Activated B cell treated with CpG ODN at 0.5 μM for 24 hours (primary cell): ENCODE measurements around the gene DUOXA2. TPM values are rescaled to one million over a fixed set of nuclear protein-coding genes. Genes with fewer than 3 reads are reported as not detected.

ENCODE experiments used
- ATAC-seq: fragments of 200-7000 bp; cut with Tn5 transposase; one replicate; pipeline ENCODE4 v1.10.0; 2021; ENCODE audit warnings: low read depth, mild to moderate bottlenecking, moderate library complexity
- CTCF ChIA-PET: fragments of 350-600 bp; sonication (Branson Sonifier 250); formaldehyde crosslinking; loops from one replicate; lab custom pipeline; 2021; ENCODE audit warnings: antibody characterized with exemption; lab: Charles Lee
- POLR2A ChIA-PET: fragments of 350-600 bp; sonication (Branson Sonifier 250); formaldehyde crosslinking; loops from one replicate; lab custom pipeline; 2021; ENCODE audit warnings: antibody characterized with exemption; lab: Charles Lee
- DNase-seq: peaks from one replicate; pipeline ENCODE4 v3.0.0; 2022
- H3K27ac Mint-ChIP-seq: one replicate; pipeline ENCODE4 v1.8.0; 2020; ENCODE audit warnings: mixed read lengths
- H3K27me3 Mint-ChIP-seq: one replicate; pipeline ENCODE4 v1.8.0; 2021; ENCODE audit warnings: mixed read lengths
- H3K36me3 Mint-ChIP-seq: one replicate; pipeline ENCODE4 v1.8.0; 2021; ENCODE audit warnings: low read depth, mixed read lengths
- H3K4me1 Mint-ChIP-seq: one replicate; pipeline ENCODE4 v1.8.0; 2021; ENCODE audit warnings: mixed read lengths
- H3K4me3 Mint-ChIP-seq: one replicate; pipeline ENCODE4 v1.8.0; 2020; ENCODE audit warnings: mild to moderate bottlenecking, mixed read lengths
- H3K9me3 Mint-ChIP-seq: one replicate; pipeline ENCODE4 v1.8.0; 2020; ENCODE audit warnings: mixed read lengths
- CTCF ChIP-seq: fragments of 200-600 bp; IDR thresholded peaks from one replicate; pipeline ENCODE4 v1.8.0; 2022; ENCODE audit warnings: antibody characterized with exemption, mild to moderate bottlenecking
- intact Hi-C: fragments of 100-400 bp; cut with micrococcal nuclease; formaldehyde crosslinking; loops from one replicate; pipeline ENCODE4 v1.15.1; 2024
- total RNA-seq: library from RNA; stranded (reverse); gene quantifications from 2 replicates; pipeline ENCODE4 v1.2.3, GENCODE V29; 2022

DUOXA2 gene
- total RNA-seq, 1 donor from 2014 or later = not detected

DNA sequence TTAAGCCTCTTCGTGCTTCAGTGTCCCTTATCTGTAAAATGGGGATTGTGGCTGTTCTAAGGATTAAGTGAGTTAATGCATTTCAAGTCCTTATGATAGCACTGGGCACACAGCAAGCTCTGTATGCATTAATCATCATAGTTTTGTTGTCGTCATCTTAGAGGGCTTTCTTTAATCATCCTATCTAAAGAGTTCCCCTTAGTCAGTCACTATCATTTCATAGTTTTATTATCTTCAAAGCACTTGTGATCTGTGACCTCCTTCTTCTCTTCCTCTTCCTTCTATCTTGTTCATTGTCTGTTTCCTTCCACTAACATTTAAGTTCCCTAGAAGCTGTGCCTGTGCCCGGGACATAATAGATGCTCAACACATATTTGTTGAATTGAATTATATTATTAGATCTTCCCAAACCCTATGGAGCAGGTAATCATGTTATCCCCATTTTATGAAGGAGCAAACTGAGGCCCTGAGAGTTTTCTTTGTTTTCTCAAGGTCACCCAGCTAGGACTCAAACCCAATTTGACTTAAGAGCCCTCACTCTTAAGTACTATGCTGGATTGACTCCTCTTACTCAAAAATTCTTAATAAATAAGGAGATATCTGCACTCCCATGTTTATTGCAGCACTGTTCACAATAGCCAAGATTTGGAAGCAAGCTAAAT is 24.3 kb upstream of the DUOXA2 start:
- ChIA-PET CTCF (no interaction called here), POLR2A (interaction anchor here (0.6 kb wide), 1 partner anchor 238 kb away, joined by 11 read pairs; no protein-coding TSS in a partner anchor)
- DNase-seq (no peak), ATAC-seq (no peak)
- no peak overlapping the region for H3K27ac Mint-ChIP-seq
- no peaks in the 10 kb centered on the region for H3K4me1 Mint-ChIP-seq
- intact Hi-C loops = no loop called here
- peaks cover 26% of the 10 kb centered on the region for H3K27me3 Mint-ChIP-seq
- H3K36me3 Mint-ChIP-seq = no peaks in the 10 kb centered on the region
- TF ChIP-seq CTCF = no peak
- no peaks in the 10 kb centered on the region for H3K9me3 Mint-ChIP-seq
- H3K4me3 Mint-ChIP-seq = no peak overlapping the region

GRCh38 chr15:45091161-45091560 is 23.0 kb upstream of the DUOXA2 start:
- H3K27ac Mint-ChIP-seq = no peak overlapping the region
- peaks cover 20% of the 10 kb centered on the region for H3K27me3 Mint-ChIP-seq
- H3K36me3 Mint-ChIP-seq = no peaks in the 10 kb centered on the region
- no peak for ATAC-seq
- H3K4me3 Mint-ChIP-seq = no peak overlapping the region
- intact Hi-C loops = no loop called here
- TF ChIP-seq CTCF = no peak
- H3K9me3 Mint-ChIP-seq = no peaks in the 10 kb centered on the region
- no peak for DNase-seq
- ChIA-PET POLR2A (no interaction called here), CTCF (no interaction called here)
- H3K4me1 Mint-ChIP-seq = no peaks in the 10 kb centered on the region

DNA sequence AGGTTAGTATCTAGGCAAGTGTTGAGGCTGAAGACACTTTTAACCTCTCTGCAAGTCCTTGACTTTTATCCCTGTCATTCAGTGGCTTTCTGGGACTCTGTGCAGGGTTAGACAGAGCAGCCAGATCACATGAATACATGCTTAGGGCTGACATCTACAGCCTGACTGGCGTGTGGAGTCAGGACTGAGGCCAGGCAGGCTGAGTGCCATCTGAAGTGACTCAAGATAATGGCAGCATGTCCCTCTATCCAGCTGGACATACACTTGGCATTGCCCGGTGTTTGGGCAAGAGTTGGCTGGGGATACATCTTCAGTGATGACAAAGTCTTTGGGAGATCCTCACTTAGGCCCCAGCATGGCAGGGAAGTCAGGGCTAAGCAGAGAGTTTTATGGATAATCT is 22.6 kb upstream of the DUOXA2 start:
- no peak for DNase-seq
- no peak overlapping the region for H3K27ac Mint-ChIP-seq
- intact Hi-C loops = no loop called here

GRCh38 chr15:45093013-45093412 is 21.1 kb upstream of the DUOXA2 start:
- ChIA-PET CTCF (no interaction called here), POLR2A (no interaction called here)
- Mint-ChIP-seq H3K27me3 (peaks cover 12% of the 10 kb centered on the region), H3K27ac (no peak overlapping the region), H3K9me3 (no peaks in the 10 kb centered on the region), H3K4me1 (no peaks in the 10 kb centered on the region), H3K4me3 (no peak overlapping the region), H3K36me3 (no peaks in the 10 kb centered on the region)
- intact Hi-C loops = no loop called here
- no peak for ATAC-seq
- TF ChIP-seq CTCF = no peak
- DNase-seq = no peak

More for the DNA sequence above, 22.6 kb upstream of the DUOXA2 start:
- no peak for ATAC-seq
- Mint-ChIP-seq H3K4me3 (no peak overlapping the region), H3K36me3 (no peaks in the 10 kb centered on the region), H3K4me1 (no peaks in the 10 kb centered on the region), H3K27me3 (peaks cover 20% of the 10 kb centered on the region), H3K9me3 (no peaks in the 10 kb centered on the region)
- ChIA-PET CTCF (no interaction called here), POLR2A (no interaction called here)
- TF ChIP-seq CTCF = no peak

DNA sequence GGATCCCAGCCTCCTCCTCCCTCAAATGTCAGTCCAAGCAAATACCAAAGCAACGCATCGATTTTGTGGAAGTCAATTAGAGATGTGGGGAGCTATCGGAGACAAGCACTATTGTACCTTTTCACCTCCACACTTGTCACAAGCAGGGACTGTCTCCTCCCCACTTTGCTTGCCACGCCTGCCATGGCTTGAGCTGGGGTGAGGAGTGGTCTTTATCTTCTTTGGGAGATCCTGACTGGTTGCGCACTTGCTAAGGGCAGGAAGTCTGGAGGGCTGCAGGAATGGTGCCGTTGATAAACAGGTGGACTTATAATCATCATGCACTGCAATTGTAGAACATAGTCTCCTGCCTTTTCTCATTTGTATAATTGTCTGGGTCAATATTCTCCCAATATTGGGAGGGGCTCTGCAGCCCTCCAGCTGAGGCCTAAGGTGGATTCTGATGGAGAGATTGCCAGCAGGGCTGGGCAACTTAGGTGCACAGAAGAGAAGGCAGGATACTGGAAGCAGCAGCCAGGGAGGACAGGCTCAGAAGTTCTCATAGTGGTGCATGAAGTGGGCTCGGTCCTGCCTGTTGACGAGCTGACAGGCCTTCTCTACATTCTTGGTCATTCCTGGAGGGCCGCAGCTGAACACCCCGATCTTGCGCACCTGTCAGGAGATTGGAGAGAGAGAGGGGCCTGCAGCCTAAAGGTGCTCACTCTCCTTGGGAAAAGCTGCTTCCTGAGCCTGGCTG is 20.3 kb upstream of the DUOXA2 start:
- ATAC-seq = no peak
- intact Hi-C loops = no loop called here
- peaks cover 12% of the 10 kb centered on the region for H3K27me3 Mint-ChIP-seq
- no peak overlapping the region for H3K27ac Mint-ChIP-seq
- no peaks in the 10 kb centered on the region for H3K36me3 Mint-ChIP-seq
- no peak for TF ChIP-seq CTCF
- ChIA-PET CTCF (no interaction called here), POLR2A (no interaction called here)
- H3K9me3 Mint-ChIP-seq = no peaks in the 10 kb centered on the region
- no peaks in the 10 kb centered on the region for H3K4me1 Mint-ChIP-seq
- no peak overlapping the region for H3K4me3 Mint-ChIP-seq
- DNase-seq = no peak
